ENCODE data around the gene GJB6.

GJB6 gene

GRCh38 chr13:20185366-20186056, 46.6 kb downstream of the GJB6 start:
- H3K27ac ChIP-seq (ENCODE audit: low read depth, low read length) = no peak overlapping the region
- no peaks in the 10 kb centered on the region for H3K36me3 ChIP-seq (ENCODE audit: control insufficient read depth, insufficient read depth, low read length)

GRCh38 chr13:20182231-20182846, 49.8 kb downstream of the GJB6 start:
- H3K4me3 ChIP-seq (ENCODE audit: low read depth, low read length) = no peak overlapping the region

More at GRCh38 chr13:20185366-20186056, 46.6 kb downstream of the GJB6 start:
- Histone ChIP-seq H3K27me3 (ENCODE audit: control insufficient read depth, insufficient read depth, low read length) (peaks cover 30% of the 10 kb centered on the region), H3K4me1 (ENCODE audit: control insufficient read depth, insufficient read depth, low read length) (no peaks in the 10 kb centered on the region), H3K9me3 (ENCODE audit: control insufficient read depth, insufficient read depth, low read length) (no peaks in the 10 kb centered on the region), H3K9ac (ENCODE audit: low read depth, low read length) (no peak overlapping the region), H3K4me3 (ENCODE audit: low read depth, low read length) (no peak overlapping the region)

GRCh38 chr13:20181188-20181587, 50.9 kb downstream of the GJB6 start:
- Histone ChIP-seq H3K4me1 (ENCODE audit: control insufficient read depth, insufficient read depth, low read length) (no peaks in the 10 kb centered on the region), H3K27me3 (ENCODE audit: control insufficient read depth, insufficient read depth, low read length) (0 out of 2 replicates have a peak, but pooled peaks cover 2% of the 10 kb centered on the region), H3K9ac (ENCODE audit: low read depth, low read length) (no peak overlapping the region), H3K36me3 (ENCODE audit: control insufficient read depth, insufficient read depth, low read length) (no peaks in the 10 kb centered on the region), H3K9me3 (ENCODE audit: control insufficient read depth, insufficient read depth, low read length) (no peaks in the 10 kb centered on the region), H3K4me3 (ENCODE audit: low read depth, low read length) (no peak overlapping the region), H3K27ac (ENCODE audit: low read depth, low read length) (no peak overlapping the region)

More at GRCh38 chr13:20182231-20182846, 49.8 kb downstream of the GJB6 start:
- no peak overlapping the region for H3K27ac ChIP-seq (ENCODE audit: low read depth, low read length)
- no peak overlapping the region for H3K9ac ChIP-seq (ENCODE audit: low read depth, low read length)
- H3K36me3 ChIP-seq (ENCODE audit: control insufficient read depth, insufficient read depth, low read length) = no peaks in the 10 kb centered on the region
- H3K27me3 ChIP-seq (ENCODE audit: control insufficient read depth, insufficient read depth, low read length) = 0 out of 2 replicates have a peak, but pooled peaks cover 2% of the 10 kb centered on the region
- no peaks in the 10 kb centered on the region for H3K4me1 ChIP-seq (ENCODE audit: control insufficient read depth, insufficient read depth, low read length)
- H3K9me3 ChIP-seq (ENCODE audit: control insufficient read depth, insufficient read depth, low read length) = no peaks in the 10 kb centered on the region

- no peaks in the 10 kb centered on the region for H3K36me3 ChIP-seq (ENCODE audit: control insufficient read depth, insufficient read depth, low read length)
- no peak overlapping the region for H3K4me3 ChIP-seq (ENCODE audit: low read depth, low read length)
- no peak overlapping the region for H3K9ac ChIP-seq (ENCODE audit: low read depth, low read length)
- no peaks in the 10 kb centered on the region for H3K9me3 ChIP-seq (ENCODE audit: control insufficient read depth, insufficient read depth, low read length)
- no peaks in the 10 kb centered on the region for H3K27me3 ChIP-seq (ENCODE audit: control insufficient read depth, insufficient read depth, low read length)
- no peak overlapping the region for H3K27ac ChIP-seq (ENCODE audit: low read depth, low read length)
- no peaks in the 10 kb centered on the region for H3K4me1 ChIP-seq (ENCODE audit: control insufficient read depth, insufficient read depth, low read length)
Observed at GRCh38 chr13:20178156-20178555, 54.0 kb downstream of the GJB6 start.

GRCh38 chr13:20177049-20177831, 54.9 kb downstream of the GJB6 start:
- no peaks in the 10 kb centered on the region for H3K4me1 ChIP-seq (ENCODE audit: control insufficient read depth, insufficient read depth, low read length)
- no peak overlapping the region for H3K27ac ChIP-seq (ENCODE audit: low read depth, low read length)
- no peak overlapping the region for H3K4me3 ChIP-seq (ENCODE audit: low read depth, low read length)
- no peaks in the 10 kb centered on the region for H3K36me3 ChIP-seq (ENCODE audit: control insufficient read depth, insufficient read depth, low read length)
- no peaks in the 10 kb centered on the region for H3K9me3 ChIP-seq (ENCODE audit: control insufficient read depth, insufficient read depth, low read length)
- no peak overlapping the region for H3K9ac ChIP-seq (ENCODE audit: low read depth, low read length)
- no peaks in the 10 kb centered on the region for H3K27me3 ChIP-seq (ENCODE audit: control insufficient read depth, insufficient read depth, low read length)

- H3K9ac ChIP-seq (ENCODE audit: low read depth, low read length) = no peak overlapping the region
- no peaks in the 10 kb centered on the region for H3K36me3 ChIP-seq (ENCODE audit: control insufficient read depth, insufficient read depth, low read length)
- H3K4me1 ChIP-seq (ENCODE audit: control insufficient read depth, insufficient read depth, low read length) = no peaks in the 10 kb centered on the region
- H3K27ac ChIP-seq (ENCODE audit: low read depth, low read length) = no peak overlapping the region
- no peaks in the 10 kb centered on the region for H3K9me3 ChIP-seq (ENCODE audit: control insufficient read depth, insufficient read depth, low read length)
- H3K4me3 ChIP-seq (ENCODE audit: low read depth, low read length) = no peak overlapping the region
- H3K27me3 ChIP-seq (ENCODE audit: control insufficient read depth, insufficient read depth, low read length) = no peaks in the 10 kb centered on the region
Observed at GRCh38 chr13:20175907-20176652, 56.0 kb downstream of the GJB6 start.

GRCh38 chr13:20175406-20175794, 56.7 kb downstream of the GJB6 start:
- Histone ChIP-seq H3K9me3 (ENCODE audit: control insufficient read depth, insufficient read depth, low read length) (no peaks in the 10 kb centered on the region), H3K36me3 (ENCODE audit: control insufficient read depth, insufficient read depth, low read length) (no peaks in the 10 kb centered on the region), H3K4me1 (ENCODE audit: control insufficient read depth, insufficient read depth, low read length) (no peaks in the 10 kb centered on the region), H3K27ac (ENCODE audit: low read depth, low read length) (peak overlapping the region; percentile 50), H3K4me3 (ENCODE audit: low read depth, low read length) (no peak overlapping the region), H3K27me3 (ENCODE audit: control insufficient read depth, insufficient read depth, low read length) (no peaks in the 10 kb centered on the region), H3K9ac (ENCODE audit: low read depth, low read length) (no peak overlapping the region)

GRCh38 chr13:20174656-20175405, 57.3 kb downstream of the GJB6 start:
- H3K9me3 ChIP-seq (ENCODE audit: control insufficient read depth, insufficient read depth, low read length) = no peaks in the 10 kb centered on the region
- H3K27ac ChIP-seq (ENCODE audit: low read depth, low read length) = peak overlapping the region; percentile 50
- H3K9ac ChIP-seq (ENCODE audit: low read depth, low read length) = no peak overlapping the region
- H3K4me1 ChIP-seq (ENCODE audit: control insufficient read depth, insufficient read depth, low read length) = no peaks in the 10 kb centered on the region
- no peaks in the 10 kb centered on the region; the same call in 1 of the 2 replicates for H3K27me3 ChIP-seq (ENCODE audit: control insufficient read depth, insufficient read depth, low read length)
- no peak overlapping the region for H3K4me3 ChIP-seq (ENCODE audit: low read depth, low read length)
- H3K36me3 ChIP-seq (ENCODE audit: control insufficient read depth, insufficient read depth, low read length) = no peaks in the 10 kb centered on the region

GRCh38 chr13:20173116-20173746, 58.9 kb downstream of the GJB6 start:
- no peak overlapping the region for H3K27ac ChIP-seq (ENCODE audit: low read depth, low read length)
- H3K9ac ChIP-seq (ENCODE audit: low read depth, low read length) = no peak overlapping the region
- H3K4me1 ChIP-seq (ENCODE audit: control insufficient read depth, insufficient read depth, low read length) = no peaks in the 10 kb centered on the region

More at GRCh38 chr13:20173116-20173746, 58.9 kb downstream of the GJB6 start:
- Histone ChIP-seq H3K27me3 (ENCODE audit: control insufficient read depth, insufficient read depth, low read length) (no peaks in the 10 kb centered on the region; the same call in 1 of the 2 replicates), H3K36me3 (ENCODE audit: control insufficient read depth, insufficient read depth, low read length) (no peaks in the 10 kb centered on the region), H3K9me3 (ENCODE audit: control insufficient read depth, insufficient read depth, low read length) (no peaks in the 10 kb centered on the region), H3K4me3 (ENCODE audit: low read depth, low read length) (no peak overlapping the region)

Measured in HUES48 (cell line).